HG02763 (cell line): ENCODE measurements around the gene UBE2R2.

Source experiments
- ATAC-seq: cut with Tn5 transposase; IDR thresholded peaks from one replicate; pipeline ENCODE4 v1.9.1; 2021; ENCODE audit warnings: mild to moderate bottlenecking, moderate library complexity; ENCODE audit not compliant: unreplicated experiment

The UBE2R2 gene

GRCh38 chr9:33880211-33881089 is 63.5 kb downstream of the UBE2R2 start:
- no peak for ATAC-seq

GRCh38 chr9:33881635-33882034 is 64.7 kb downstream of the UBE2R2 start:
- ATAC-seq: no peak

GRCh38 chr9:33884856-33885701 is 68.1 kb downstream of the UBE2R2 start:
- no peak for ATAC-seq

GRCh38 chr9:33885948-33886347 is 69.0 kb downstream of the UBE2R2 start:
- no peak for ATAC-seq

GRCh38 chr9:33893861-33894260 is 76.9 kb downstream of the UBE2R2 start:
- ATAC-seq: no peak

- no peak for ATAC-seq
These were observed 77.4 kb downstream of the UBE2R2 start for GRCh38 chr9:33894316-33894715.

GRCh38 chr9:33903157-33903780 is 86.3 kb downstream of the UBE2R2 start:
- ATAC-seq: no peak

GRCh38 chr9:33905137-33905536 is 88.2 kb downstream of the UBE2R2 start:
- ATAC-seq: no peak

GRCh38 chr9:33906769-33907168 is 89.8 kb downstream of the UBE2R2 start:
- no peak for ATAC-seq

GRCh38 chr9:33907347-33907746 is 90.4 kb downstream of the UBE2R2 start:
- no peak for ATAC-seq

- ATAC-seq: no peak
These were observed 91.2 kb downstream of the UBE2R2 start for GRCh38 chr9:33908114-33908513.

GRCh38 chr9:33908749-33909148 is 91.8 kb downstream of the UBE2R2 start:
- no peak for ATAC-seq

GRCh38 chr9:33913541-33913940 is 96.6 kb downstream of the UBE2R2 start:
- ATAC-seq: no peak

- no peak for ATAC-seq
These were observed 98.1 kb downstream of the UBE2R2 start for GRCh38 chr9:33914887-33915628.

GRCh38 chr9:33917036-33917435 is 100.1 kb downstream of the UBE2R2 start:
- ATAC-seq: no peak

- no peak for ATAC-seq
These were observed 102.4 kb downstream of the UBE2R2 start for GRCh38 chr9:33919276-33919897.

GRCh38 chr9:33921967-33922895 is 105.3 kb downstream of the UBE2R2 start:
- ATAC-seq: no peak

GRCh38 chr9:33923079-33923478 is 106.1 kb downstream of the UBE2R2 start:
- no peak for ATAC-seq

GRCh38 chr9:33923998-33924701 is 107.2 kb downstream of the UBE2R2 start:
- no peak for ATAC-seq
